Esophagus squamous epithelium (tissue), 5 donors: ENCODE data around the gene PLXDC1. TPM values are rescaled to one million over a fixed set of nuclear protein-coding genes. Genes with fewer than 3 reads are reported as not detected.

Experiments used
- DNase-seq: peaks from one replicate; lab custom pipeline; 2025; lab: John Stamatoyannopoulos, UW
- H3K27ac ChIP-seq, 4 donors: fragments of 200-600 bp; sonication (generic); one replicate each; pipeline ENCODE4 v1.5.1; 2016 to 2019; ENCODE audit warnings: mild to moderate bottlenecking in 1 of 4
- H3K27me3 ChIP-seq, 4 donors: fragments of 200-600 bp; sonication (generic); 1 replicate in 3 of 4; 2 replicates in 1 of 4; pipeline versions ENCODE4 v1.5.1 to v1.6.0; 2017 to 2021; ENCODE audit warnings: antibody characterized with exemption in 1 of 4
- H3K36me3 ChIP-seq, 3 donors: fragments of 200-600 bp; sonication (generic); one replicate each; pipeline ENCODE4 v1.5.1; 2016 to 2019
- H3K4me1 ChIP-seq, 3 donors: fragments of 200-600 bp; sonication (generic); one replicate each; pipeline ENCODE4 v1.5.1; 2017 to 2019
- H3K4me3 ChIP-seq, 4 donors: fragments of 200-600 bp; sonication (generic); 1 replicate in 3 of 4; 2 replicates in 1 of 4; pipeline ENCODE4 v1.5.1; 2016 to 2019; ENCODE audit warnings: mild to moderate bottlenecking in 2 of 4, moderate library complexity in 1 of 4
- H3K9me3 ChIP-seq, 3 donors: fragments of 200-600 bp; sonication (generic); one replicate each; pipeline ENCODE4 v1.5.1; 2016 to 2019
- CTCF ChIP-seq, 6 experiments: fragments of 450-650 bp in 4 of 6; fragments of 200-600 bp in 2 of 6; sonication (generic) in 2 of 6; IDR thresholded peaks; one replicate each; pipeline ENCODE4 v1.5.1; 2016 to 2019; ENCODE audit warnings: antibody characterized with exemption in 6 of 6, mild to moderate bottlenecking in 4 of 6, moderate library complexity in 4 of 6
- POLR2A ChIP-seq, 4 donors: fragments of 450-650 bp; IDR thresholded peaks; one replicate each; pipeline ENCODE4 v1.6.1; 2017; ENCODE audit warnings: antibody characterized with exemption in 4 of 4, mild to moderate bottlenecking in 4 of 4, moderate library complexity in 3 of 4
- WGBS, 2 donors: methylation state at CpG; one replicate each; pipeline ENCODE4 v1.1.5; 2018; 5-methylcytosine and 5-hydroxymethylcytosine counted together
- intact Hi-C: fragments of 100-400 bp; cut with DNase I; formaldehyde crosslinking; loops from one replicate; pipeline ENCODE4 v1.15.0; 2022
- total RNA-seq, 4 donors: library from RNA; depleted of rRNA; stranded (reverse); fragments of >200 nt; gene quantifications; one replicate each; pipeline ENCODE4 v1.1.0, GENCODE V29; 2016
- donor health status: DM: yes; HTN: yes; CAD: no.

The PLXDC1 gene
- total RNA-seq, 4 donors from 2014 or later: 1.2 to 7.2 (median 4.6) TPM

GRCh38 chr17:39116224-39116623 lies 35.2 kb downstream of the PLXDC1 start:
- H3K4me3 ChIP-seq: no peak overlapping the region
- WGBS, 2 donors: 25 to 100% methylated on average over 1 of the region's 3 CpGs
- intact Hi-C loops: no loop called here
- H3K4me1 ChIP-seq: peaks cover 0 to 10% (median 0%) of the 10 kb centered on the region in 3 donors
- TF ChIP-seq POLR2A (IDR thresholded peaks at IDR 0.05) (no peak), CTCF (IDR thresholded peaks at IDR 0.05) (no peak)
- no peaks in the 10 kb centered on the region for H3K9me3 ChIP-seq
- no peaks in the 10 kb centered on the region for H3K27me3 ChIP-seq
- no peak overlapping the region for H3K27ac ChIP-seq
- no peaks in the 10 kb centered on the region for H3K36me3 ChIP-seq
- DNase-seq: no peak

- Histone ChIP-seq H3K4me3 (no peak overlapping the region), H3K27me3 (no peaks in the 10 kb centered on the region), H3K9me3 (no peaks in the 10 kb centered on the region), H3K36me3 (no peaks in the 10 kb centered on the region), H3K4me1 (peaks cover 0 to 15% (median 0%) of the 10 kb centered on the region in 3 donors), H3K27ac (peak overlapping the region in 2 of 4 donors; percentile 22 to 52)
- 46 to 80% methylated on average over 1 to 4 of the region's 5 CpGs for WGBS, 2 donors
- no peak for TF ChIP-seq CTCF (IDR thresholded peaks at IDR 0.05)
- TF ChIP-seq POLR2A (IDR thresholded peaks at IDR 0.05): no peak
- no peak for DNase-seq
- intact Hi-C loops: no loop called here
These were observed 36.3 kb downstream of the PLXDC1 start for GRCh38 chr17:39115135-39115534.

GRCh38 chr17:39114723-39115122 lies 36.7 kb downstream of the PLXDC1 start:
- H3K4me3 ChIP-seq: no peak overlapping the region
- intact Hi-C loops: no loop called here
- DNase-seq: no peak
- no peak for TF ChIP-seq CTCF (IDR thresholded peaks at IDR 0.05)
- no peak for TF ChIP-seq POLR2A (IDR thresholded peaks at IDR 0.05)
- H3K4me1 ChIP-seq: peaks cover 0 to 15% (median 0%) of the 10 kb centered on the region in 3 donors
- no peaks in the 10 kb centered on the region for H3K36me3 ChIP-seq
- H3K27me3 ChIP-seq: no peaks in the 10 kb centered on the region
- peak overlapping the region in 2 of 4 donors; percentile 22 to 52 for H3K27ac ChIP-seq
- 65 to 79% methylated on average over 5 to 9 of the region's 14 CpGs for WGBS, 2 donors
- no peaks in the 10 kb centered on the region for H3K9me3 ChIP-seq

- no peak for DNase-seq
- H3K27ac ChIP-seq: no peak overlapping the region
- intact Hi-C loops: no loop called here
- TF ChIP-seq POLR2A (IDR thresholded peaks at IDR 0.05): no peak
- no peak for TF ChIP-seq CTCF (IDR thresholded peaks at IDR 0.05)
- peaks cover 0 to 15% (median 0%) of the 10 kb centered on the region in 3 donors for H3K4me1 ChIP-seq
- 80 to 86% methylated on average over 2 of the region's 2 CpGs for WGBS, 2 donors
- H3K36me3 ChIP-seq: no peaks in the 10 kb centered on the region
- no peaks in the 10 kb centered on the region for H3K27me3 ChIP-seq
- H3K4me3 ChIP-seq: no peak overlapping the region
- no peaks in the 10 kb centered on the region for H3K9me3 ChIP-seq
These were observed 37.6 kb downstream of the PLXDC1 start for GRCh38 chr17:39113871-39114270.

GRCh38 chr17:39110435-39111136 lies 40.9 kb downstream of the PLXDC1 start:
- Histone ChIP-seq H3K27ac (no peak overlapping the region), H3K9me3 (no peaks in the 10 kb centered on the region), H3K27me3 (peaks cover 0 to 4% (median 0%) of the 10 kb centered on the region in 4 donors), H3K4me1 (peaks cover 0 to 15% (median 0%) of the 10 kb centered on the region in 3 donors), H3K36me3 (no peaks in the 10 kb centered on the region), H3K4me3 (no peak overlapping the region)
- 52 to 60% methylated on average over 6 to 8 of the region's 19 CpGs for WGBS, 2 donors
- no peak for DNase-seq
- intact Hi-C loops: no loop called here
- TF ChIP-seq POLR2A (IDR thresholded peaks at IDR 0.05): no peak
- TF ChIP-seq CTCF (IDR thresholded peaks at IDR 0.05): no peak
